GM11168 (cell line): ENCODE measurements around the gene MSH2.

Experiments used
- in situ Hi-C: fragments of 300-500 bp; cut with MboI; formaldehyde crosslinking; loops from one replicate; pipeline ENCODE4 v1.12.0; 2022; ENCODE audit warnings: low sequenced_read_pairs; ENCODE audit not compliant: unreplicated experiment

Gene MSH2

GRCh38 chr2:47525167-47525566, 122.2 kb downstream of the MSH2 start:
- in situ Hi-C loops: no loop called here

- in situ Hi-C loops: no loop called here
Measured at GRCh38 chr2:47528455-47528854, 125.5 kb downstream of the MSH2 start.

GRCh38 chr2:47528874-47529273, 125.9 kb downstream of the MSH2 start:
- in situ Hi-C loops: no loop called here

- in situ Hi-C loops: no loop called here
Measured at GRCh38 chr2:47530105-47530760, 127.3 kb downstream of the MSH2 start.

GRCh38 chr2:47531378-47532042, 128.6 kb downstream of the MSH2 start:
- in situ Hi-C loops: no loop called here
